Measurements from ENCODE around the gene SUCLG1. TPM values are rescaled to one million over a fixed set of nuclear protein-coding genes. Genes with fewer than 3 reads are reported as not detected.

SUCLG1 gene
- total RNA-seq, 1 experiment from 2014 or later, result 59.5 TPM

GRCh38 chr2:84478867-84479266, 19.8 kb upstream of the SUCLG1 start:
- POLR2A ChIA-PET (ENCODE audit: unreplicated experiment), result no interaction called here
- BruUV-seq (replicated peaks), result no TSS peak
- Histone ChIP-seq H3K4me1 (replicated peaks; ENCODE audit: insufficient read depth) (peaks cover 7% of the 10 kb centered on the region), H3K79me2 (ENCODE audit: low read depth) (no peaks in the 10 kb centered on the region), H3K4me3 (no peak overlapping the region), H3F3A (ENCODE audit: insufficient read depth, low read depth) (peaks cover 4% of the 10 kb centered on the region; the same call in 1 of the 2 replicates), H4K20me1 (ENCODE audit: insufficient read depth) (no peaks in the 10 kb centered on the region), H3K36me3 (ENCODE audit: low read depth) (no peaks in the 10 kb centered on the region), H3K9me3 (ENCODE audit: insufficient read depth, low read depth) (no peaks in the 10 kb centered on the region), H3K27me3 (ENCODE audit: insufficient read depth, low read depth) (no peaks in the 10 kb centered on the region), H3K4me2 (no peak overlapping the region), H3K9me2 (ENCODE audit: insufficient read depth) (no peaks in the 10 kb centered on the region), H2AFZ (no peak overlapping the region), H3K27ac (no peak overlapping the region)
- DNase-seq, result no peak
- intact Hi-C loops (cut with micrococcal nuclease; ENCODE audit: unreplicated experiment), result no loop called here
- TF ChIP-seq CTCF (conservative IDR thresholded peaks at IDR 0.05) (no peak), EZH2 (IDR thresholded peaks at IDR 0.05; ENCODE audit: low read depth) (no peak)
- CTCF ChIA-PET, result no interaction called here

- Histone ChIP-seq H3K4me1 (replicated peaks; ENCODE audit: insufficient read depth) (peaks cover 17% of the 10 kb centered on the region), H3K27ac (no peak overlapping the region), H3F3A (ENCODE audit: insufficient read depth, low read depth) (peaks cover 8% of the 10 kb centered on the region; the same call in 1 of the 2 replicates), H3K9me3 (ENCODE audit: insufficient read depth, low read depth) (no peaks in the 10 kb centered on the region), H3K27me3 (ENCODE audit: insufficient read depth, low read depth) (no peaks in the 10 kb centered on the region), H4K20me1 (ENCODE audit: insufficient read depth) (no peaks in the 10 kb centered on the region), H3K36me3 (ENCODE audit: low read depth) (no peaks in the 10 kb centered on the region), H3K79me2 (ENCODE audit: low read depth) (no peaks in the 10 kb centered on the region), H3K4me2 (no peak overlapping the region), H2AFZ (no peak overlapping the region), H3K9me2 (ENCODE audit: insufficient read depth) (no peaks in the 10 kb centered on the region), H3K4me3 (no peak overlapping the region)
- DNase-seq, result no peak
- POLR2A ChIA-PET (ENCODE audit: unreplicated experiment), result no interaction called here
- intact Hi-C loops (cut with micrococcal nuclease; ENCODE audit: unreplicated experiment), result no loop called here
- no peak for TF ChIP-seq EZH2 (IDR thresholded peaks at IDR 0.05; ENCODE audit: low read depth)
- TF ChIP-seq CTCF (conservative IDR thresholded peaks at IDR 0.05), result no peak
- no TSS peak for BruUV-seq (replicated peaks)
- CTCF ChIA-PET, result no interaction called here
Observed at GRCh38 chr2:84477886-84478285, 18.8 kb upstream of the SUCLG1 start.

GRCh38 chr2:84474176-84474575, 15.1 kb upstream of the SUCLG1 start:
- TF ChIP-seq EZH2 (IDR thresholded peaks at IDR 0.05; ENCODE audit: low read depth) (no peak), CTCF (conservative IDR thresholded peaks at IDR 0.05) (no peak)
- intact Hi-C loops (cut with micrococcal nuclease; ENCODE audit: unreplicated experiment), result loop anchor here (1.0 kb wide), 1 partner anchor 15 kb away; the partner anchor contains the start of gene SUCLG1
- CTCF ChIA-PET, result no interaction called here
- Histone ChIP-seq H3K27ac (peak overlapping the region; percentile 53), H3K4me1 (replicated peaks; ENCODE audit: insufficient read depth) (peaks cover 25% of the 10 kb centered on the region), H2AFZ (no peak overlapping the region), H3K4me2 (peak overlapping the region; percentile 39), H4K20me1 (ENCODE audit: insufficient read depth) (no peaks in the 10 kb centered on the region), H3K9me3 (ENCODE audit: insufficient read depth, low read depth) (0 out of 2 replicates have a peak, but pooled peaks cover 10% of the 10 kb centered on the region), H3K4me3 (no peak overlapping the region), H3K9me2 (ENCODE audit: insufficient read depth) (no peaks in the 10 kb centered on the region), H3F3A (ENCODE audit: insufficient read depth, low read depth) (peaks cover 8% of the 10 kb centered on the region; the same call in 1 of the 2 replicates), H3K79me2 (ENCODE audit: low read depth) (no peaks in the 10 kb centered on the region), H3K27me3 (ENCODE audit: insufficient read depth, low read depth) (no peaks in the 10 kb centered on the region), H3K36me3 (ENCODE audit: low read depth) (no peaks in the 10 kb centered on the region)
- no TSS peak for BruUV-seq (replicated peaks)
- peak; percentile 50 to 91 for DNase-seq
- POLR2A ChIA-PET (ENCODE audit: unreplicated experiment), result no interaction called here
